SK-N-DZ (cell line): ENCODE measurements around the gene FAM25C.
"Not testable (repeated sequence)": the region's sequence is repeated elsewhere in the genome, so short reads cannot be mapped to it uniquely, and the experiment has no call there.

ENCODE experiments used
- DNase-seq: peaks from one replicate; pipeline ENCODE4 v3.0.0-alpha.2; 2015; ENCODE audit warnings: low spot score
- small RNA-seq, 2 experiments: library from RNA; depleted of rRNA; stranded (forward); fragments of <200 nt; gene quantifications; one replicate each; pipeline ENCODE3, GENCODE V24; 2014

The FAM25C gene

GRCh38 chr10:47959677-47960076 lies 39.9 kb downstream of the FAM25C start:
- DNase-seq, result not testable (repeated sequence)

- DNase-seq, result not testable (repeated sequence)
Observed at GRCh38 chr10:47957158-47957557, 42.4 kb downstream of the FAM25C start.

GRCh38 chr10:47947424-47947823 lies 52.2 kb downstream of the FAM25C start:
- DNase-seq, result not testable (repeated sequence)

Small RNA genes lying within 50 kb of the gene (small RNA-seq; reads per million reads assigned to genes)
- 0 reads per million in 2 experiments for gene RNA5SP315
